Panc1 (cell line): Measurements from ENCODE around the gene FSIP2. TPM values are rescaled to one million over a fixed set of nuclear protein-coding genes. Genes with fewer than 3 reads are reported as not detected.

ENCODE experiments used
- ATAC-seq: fragments of 200-7000 bp; cut with Tn5 transposase; 2 replicates; pipeline ENCODE4 v1.9.1; 2020; ENCODE audit warnings: mild to moderate bottlenecking, moderate library complexity
- BruUV-seq: library from RNA; stranded (reverse); fragments of 400-500 nt; replicated peaks from 2 replicates; lab custom pipeline; 2021; lab: Mats Ljungman, UMichigan
- CTCF ChIA-PET: fragments of 300-600 bp; sonication (Branson Sonifier 250); formaldehyde crosslinking; loops from one replicate; lab custom pipeline; 2022; ENCODE audit warnings: antibody characterized with exemption; lab: Charles Lee
- POLR2A ChIA-PET: fragments of 300-600 bp; sonication (Branson Sonifier 250); formaldehyde crosslinking; loops from one replicate; lab custom pipeline; 2022; ENCODE audit warnings: antibody characterized with exemption; lab: Charles Lee
- DNase-seq: peaks from one replicate; pipeline ENCODE4 v3.0.0-alpha.2; 2010; ENCODE audit warnings: low read depth, low spot score
- H3K27ac ChIP-seq: 2 replicates; pipeline ENCODE4 v1.5.1; 2011; ENCODE audit warnings: mild to moderate bottlenecking, low read length, inconsistent platforms
- H3K27me3 ChIP-seq: fragments of 200-500 bp; sonication (Bioruptor generic); 2 replicates; pipeline ENCODE4 v1.6.0; 2014; ENCODE audit warnings: low read length, inconsistent platforms; ENCODE audit not compliant: control insufficient read depth, insufficient read depth
- H3K36me3 ChIP-seq: fragments of 200-500 bp; sonication (Bioruptor generic); 2 replicates; pipeline ENCODE4 v1.5.1; 2014; ENCODE audit warnings: inconsistent platforms, mild to moderate bottlenecking, low read length, moderate library complexity; ENCODE audit not compliant: control insufficient read depth, insufficient read depth
- H3K4me1 ChIP-seq: 2 replicates; pipeline ENCODE4 v1.5.1; 2011; ENCODE audit warnings: inconsistent platforms, mild to moderate bottlenecking, low read length, moderate library complexity; ENCODE audit not compliant: control insufficient read depth, insufficient read depth
- H3K4me3 ChIP-seq, 2 experiments: 2 replicates each; pipeline ENCODE4 v1.5.1; 2011 to 2012; ENCODE audit warnings: low read depth in 2 of 2, low read length in 2 of 2, mild to moderate bottlenecking in 2 of 2, inconsistent platforms in 1 of 2, moderate library complexity in 1 of 2
- H3K9me3 ChIP-seq: fragments of 200-500 bp; sonication (Bioruptor generic); 2 replicates; pipeline ENCODE4 v1.5.1; 2014; ENCODE audit warnings: low read depth, mild to moderate bottlenecking, inconsistent platforms, low read length, moderate library complexity; ENCODE audit not compliant: control insufficient read depth, insufficient read depth
- CTCF ChIP-seq: fragments of 450-650 bp; IDR thresholded peaks from 2 replicates; pipeline ENCODE4 v1.5.1; 2017; ENCODE audit warnings: mild to moderate bottlenecking
- POLR2AphosphoS5 ChIP-seq: IDR thresholded peaks from 2 replicates; pipeline ENCODE4 v1.6.1; 2012; ENCODE audit warnings: mild to moderate bottlenecking, low read depth, low read length, moderate library complexity
- REST ChIP-seq, 2 experiments: IDR thresholded peaks; 2 replicates each; pipeline ENCODE4 v1.6.1; 2011 to 2012; ENCODE audit warnings: low read depth in 2 of 2, control low read depth in 1 of 2, low read length in 1 of 2, mild to moderate bottlenecking in 1 of 2, moderate library complexity in 1 of 2; ENCODE audit not compliant: insufficient read depth in 1 of 2
- SIN3A ChIP-seq: IDR thresholded peaks from 2 replicates; pipeline ENCODE4 v1.6.1; 2012; ENCODE audit warnings: low read depth, mild to moderate bottlenecking, low read length, moderate library complexity, borderline replicate concordance; ENCODE audit not compliant: insufficient read depth
- TCF7L2 ChIP-seq: IDR thresholded peaks from 2 replicates; pipeline ENCODE4 v1.6.1; 2011; ENCODE audit warnings: mild to moderate bottlenecking, low read depth, low read length, inconsistent platforms
- in situ Hi-C: cut with HindIII; loops from 2 replicates; pipeline ENCODE4 v1.10.0; 2016; ENCODE audit warnings: low sequenced_read_pairs, low pct_unique_long_range_greater_than_20kb
- intact Hi-C: fragments of 100-400 bp; cut with micrococcal nuclease; formaldehyde crosslinking; loops from one replicate; pipeline ENCODE4 v1.10.0; 2022; ENCODE audit not compliant: unreplicated experiment
- total RNA-seq: library from RNA; stranded (reverse); gene quantifications from one replicate; pipeline ENCODE4 v1.2.1, GENCODE V29; 2021; ENCODE audit not compliant: unreplicated experiment

Gene FSIP2
- total RNA-seq, 1 experiment from 2014 or later = 0.03 TPM

GRCh38 chr2:185835974-185836373 lies 97.4 kb downstream of the FSIP2 start:
- in situ Hi-C loops = no loop called here
- H3K36me3 ChIP-seq = no peaks in the 10 kb centered on the region
- ATAC-seq = no peak
- H3K4me1 ChIP-seq = no peaks in the 10 kb centered on the region
- no peak for TF ChIP-seq TCF7L2
- TF ChIP-seq REST (IDR thresholded peaks at IDR 0.05; ENCODE audit: insufficient read depth in 1 of 2, low read depth in 2 of 2, low read length in 1 of 2) = no peak
- no peak for TF ChIP-seq POLR2AphosphoS5
- TF ChIP-seq SIN3A = no peak
- ChIA-PET CTCF (no interaction called here), POLR2A (no interaction called here)
- no peaks in the 10 kb centered on the region for H3K27me3 ChIP-seq
- BruUV-seq = no TSS peak
- H3K4me3 ChIP-seq = no peak overlapping the region
- H3K9me3 ChIP-seq = no peaks in the 10 kb centered on the region
- DNase-seq = no peak
- no peak overlapping the region for H3K27ac ChIP-seq
- intact Hi-C loops = no loop called here

- ATAC-seq = no peak
- no TSS peak for BruUV-seq
- ChIA-PET POLR2A (no interaction called here), CTCF (no interaction called here)
- no peak for DNase-seq
- Histone ChIP-seq H3K4me1 (no peaks in the 10 kb centered on the region), H3K4me3 (no peak overlapping the region), H3K27ac (no peak overlapping the region), H3K9me3 (no peaks in the 10 kb centered on the region), H3K36me3 (no peaks in the 10 kb centered on the region), H3K27me3 (no peaks in the 10 kb centered on the region)
- in situ Hi-C loops = no loop called here
- intact Hi-C loops = no loop called here
- no peak for TF ChIP-seq REST (IDR thresholded peaks at IDR 0.05; ENCODE audit: insufficient read depth in 1 of 2, low read depth in 2 of 2, low read length in 1 of 2)
- TF ChIP-seq SIN3A = no peak
- TF ChIP-seq POLR2AphosphoS5 = no peak
- no peak for TF ChIP-seq TCF7L2
- TF ChIP-seq CTCF = no peak
Measured at GRCh38 chr2:185854885-185855284, 116.3 kb downstream of the FSIP2 start.
